Measurements from ENCODE around the gene TMEM233. TPM values are rescaled to one million over a fixed set of nuclear protein-coding genes. Genes with fewer than 3 reads are reported as not detected.

The TMEM233 gene
- total and polyA plus RNA-seq, 9 of the 15 experiments (the other 6 are each of a cell fraction or from before 2014, with no cell fraction given): 0.04 to 0.17 (median 0.07) TPM; not detected in 2

- TF ChIP-seq ZNF668 (CRISPR knock-in tag; IDR thresholded peaks at IDR 0.05) (peak; percentile 79; the same call in 1 of the 2 replicates), SUPT5H (IDR thresholded peaks at IDR 0.05) (no peak), NBN (IDR thresholded peaks at IDR 0.05; ENCODE audit: low read depth) (peak; percentile 98), L3MBTL2 (IDR thresholded peaks at IDR 0.05) (peak; percentile 62; the same call in 1 of the 2 replicates), IFI16 (CRISPR knock-in tag; IDR thresholded peaks at IDR 0.05) (no peak), ZNF449 (CRISPR knock-in tag; IDR thresholded peaks at IDR 0.05) (peak; percentile 93), DEAF1 (CRISPR knock-in tag; IDR thresholded peaks at IDR 0.05) (no peak), MTA3 (IDR thresholded peaks at IDR 0.05; ENCODE audit: borderline replicate concordance) (peak; percentile 95), JUND (IDR thresholded peaks at IDR 0.05; ENCODE audit: borderline replicate concordance, low read depth, low read length) (peak; percentile 82; the same call in 1 of the 2 replicates), JUND (tag; IDR thresholded peaks at IDR 0.05; ENCODE audit: borderline replicate concordance, low read depth, low read length) (peak; percentile 63; the same call in 2 of the 3 replicates), NFE2 (IDR thresholded peaks at IDR 0.05; ENCODE audit: low read depth) (peak; percentile 71), RFX5 (IDR thresholded peaks at IDR 0.05; ENCODE audit: low read depth, low read length) (no peak), KDM2B (CRISPR knock-in tag; IDR thresholded peaks at IDR 0.05) (no peak), BRD4 (IDR thresholded peaks at IDR 0.05) (no peak), PBX2 (CRISPR knock-in tag; IDR thresholded peaks at IDR 0.05; ENCODE audit: low read depth) (no peak), PBX2 (tag; conservative IDR thresholded peaks at IDR 0.05; ENCODE audit: low read depth) (peak; percentile 91), ZNF57 (CRISPR knock-in tag; IDR thresholded peaks at IDR 0.05) (no peak), ZNF707 (CRISPR knock-in tag; conservative IDR thresholded peaks at IDR 0.05) (no peak), FIP1L1 (IDR thresholded peaks at IDR 0.05; ENCODE audit: low read depth, low read length, poor library complexity, severe bottlenecking) (no peak), TCF3 (CRISPR knock-in tag; IDR thresholded peaks at IDR 0.05) (peak; percentile 99), ARID3A (IDR thresholded peaks at IDR 0.05; ENCODE audit: borderline replicate concordance, low read depth, low read length) (peak; percentile 78), BRF1 (IDR thresholded peaks at IDR 0.05; ENCODE audit: borderline replicate concordance, extremely low read depth, insufficient read length) (no peak)
Measured at GRCh38 chr12:119665164-119665929, 71.8 kb downstream of the TMEM233 start (continued).

Measured in K562 (cell line).